ENCODE results near the gene PRKG1.
"Not testable (repeated sequence)": the region's sequence is repeated elsewhere in the genome, so short reads cannot be mapped to it uniquely, and the experiment has no call there.

Gene PRKG1

DNA sequence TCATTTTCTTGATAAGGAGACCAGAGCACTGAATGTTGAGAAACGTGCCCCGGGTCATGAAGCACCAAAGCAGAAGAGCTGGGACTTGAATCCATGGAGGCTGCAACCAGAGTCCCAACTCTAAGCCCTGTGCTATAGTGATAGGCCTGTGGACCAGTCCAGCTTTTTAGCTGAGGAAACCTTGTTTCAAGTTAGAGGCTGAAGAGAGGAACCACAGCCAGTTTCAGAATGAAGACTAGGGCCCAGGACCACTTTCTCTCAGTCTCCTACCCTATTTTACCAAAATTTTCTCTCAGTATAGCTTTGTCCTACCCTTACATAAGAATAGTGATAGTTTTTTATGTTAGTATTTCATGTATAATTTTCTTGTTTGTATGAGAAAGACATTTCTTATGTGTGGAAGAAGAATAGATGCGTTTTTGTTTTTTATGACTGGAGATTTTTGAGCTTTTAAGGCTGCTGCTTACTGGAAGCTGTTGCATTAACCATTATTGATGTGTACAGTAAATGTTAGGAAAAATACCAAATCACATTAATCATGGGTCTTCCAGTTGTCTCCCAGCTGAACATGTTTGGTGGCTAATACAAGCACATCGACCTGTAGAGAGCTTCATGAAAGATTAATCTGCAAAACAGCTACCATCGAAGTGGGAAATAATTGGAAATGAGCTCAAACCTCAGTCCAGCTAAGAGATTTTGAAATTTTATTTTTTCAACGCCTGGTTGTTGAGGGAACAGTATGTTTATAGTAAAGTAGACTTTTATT is 670.1 kb downstream of the PRKG1 start:
- no peak for DNase-seq (ENCODE audit: low read depth in 1 of 2, low spot score in 1 of 2)

DNA sequence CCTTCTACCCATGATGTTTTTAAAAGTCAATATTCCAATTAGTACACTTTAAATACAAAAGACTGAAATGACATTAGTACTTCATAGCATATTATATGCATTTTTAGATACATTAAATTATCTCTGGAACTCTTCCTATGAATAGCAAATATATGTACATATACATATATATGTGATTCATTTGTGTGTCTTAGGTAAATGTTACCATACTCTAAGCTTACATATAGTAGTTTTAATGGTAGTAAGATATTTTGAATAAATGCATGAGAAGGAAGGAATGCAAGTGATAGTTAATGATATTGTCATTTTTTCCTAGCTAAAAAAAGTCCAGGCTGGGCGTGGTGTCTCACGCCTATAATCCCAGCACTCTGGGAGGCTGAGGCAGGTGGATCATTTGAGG is 671.1 kb downstream of the PRKG1 start:
- DNase-seq (ENCODE audit: low read depth in 1 of 2, low spot score in 1 of 2), result no peak

DNA sequence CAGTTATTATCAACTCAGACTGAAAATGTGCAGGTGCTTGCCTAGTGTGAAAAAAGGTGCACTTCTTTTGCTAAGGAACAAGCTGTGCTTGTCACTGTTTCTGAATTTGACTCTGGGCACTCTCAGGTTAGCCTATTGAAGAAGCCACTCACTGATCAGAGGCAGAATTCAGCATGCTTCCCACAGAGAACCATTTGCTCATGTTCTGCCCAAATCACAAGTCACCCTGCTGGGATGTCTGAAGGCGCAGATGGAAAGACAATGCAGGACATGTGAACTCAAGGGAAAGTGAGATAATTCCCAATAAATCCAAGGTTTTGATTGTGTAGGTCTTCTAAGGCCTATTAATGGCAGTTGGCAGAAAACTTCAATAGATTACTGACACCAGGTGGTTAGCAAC is 672.9 kb downstream of the PRKG1 start:
- DNase-seq (ENCODE audit: low read depth in 1 of 2, low spot score in 1 of 2), result no peak

DNA sequence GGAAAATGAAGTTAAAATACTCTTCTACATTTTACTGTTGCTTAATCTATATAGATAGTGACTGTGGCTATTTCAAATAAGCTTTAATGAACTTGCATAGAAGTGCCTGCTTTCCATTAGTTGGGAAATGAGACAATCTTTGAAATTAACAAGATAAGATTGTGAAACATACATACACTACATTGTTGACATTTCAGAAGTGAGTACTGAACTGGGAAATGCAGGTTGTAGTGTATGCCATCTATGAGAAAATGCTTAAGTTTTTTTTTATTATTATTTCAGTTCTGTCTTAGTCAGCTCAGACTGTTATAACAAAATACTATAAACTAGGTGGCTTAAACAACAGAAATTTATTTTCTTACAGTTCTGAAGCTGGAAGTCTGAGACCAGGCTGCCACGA is 674.7 kb downstream of the PRKG1 start:
- no peak for DNase-seq (ENCODE audit: low read depth in 1 of 2, low spot score in 1 of 2)

- DNase-seq (ENCODE audit: low read depth in 1 of 2, low spot score in 1 of 2), result no peak
These were observed 684.1 kb downstream of the PRKG1 start for GRCh38 chr10:51758366-51758765.

- DNase-seq (ENCODE audit: low read depth in 1 of 2, low spot score in 1 of 2), result not testable (repeated sequence)
These were observed 684.6 kb downstream of the PRKG1 start for GRCh38 chr10:51758838-51759237.

DNA sequence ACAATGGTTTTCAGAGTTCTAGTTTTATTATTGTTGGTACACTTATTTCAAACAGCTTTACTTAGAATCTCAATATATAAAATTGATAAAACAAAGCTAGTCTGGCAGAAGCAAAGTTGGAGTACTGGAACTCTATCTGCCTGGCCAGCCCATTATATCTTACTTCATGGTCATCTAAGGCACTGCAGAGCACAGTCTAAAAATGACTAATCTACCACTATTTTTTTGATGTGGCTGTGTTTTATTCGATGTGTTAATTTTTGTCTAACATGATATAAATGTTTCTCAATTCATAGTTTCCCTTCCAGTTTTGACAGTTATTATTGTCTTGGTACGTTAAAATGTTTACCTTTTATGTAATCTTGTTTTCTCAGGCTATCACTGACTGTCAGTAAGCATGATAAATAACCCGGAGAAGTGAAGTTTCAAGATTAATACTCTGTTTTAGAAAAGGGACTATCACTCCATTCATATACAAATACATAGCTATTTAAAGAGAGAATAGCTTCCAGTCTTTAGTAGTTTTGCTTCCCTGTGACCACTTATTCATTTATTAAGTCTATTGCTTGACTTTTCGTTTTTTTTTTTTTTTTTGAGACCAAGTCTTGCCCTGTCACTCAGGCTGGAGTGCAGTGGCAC is 685.7 kb downstream of the PRKG1 start:
- no peak for DNase-seq (ENCODE audit: low read depth in 1 of 2, low spot score in 1 of 2)

DNA sequence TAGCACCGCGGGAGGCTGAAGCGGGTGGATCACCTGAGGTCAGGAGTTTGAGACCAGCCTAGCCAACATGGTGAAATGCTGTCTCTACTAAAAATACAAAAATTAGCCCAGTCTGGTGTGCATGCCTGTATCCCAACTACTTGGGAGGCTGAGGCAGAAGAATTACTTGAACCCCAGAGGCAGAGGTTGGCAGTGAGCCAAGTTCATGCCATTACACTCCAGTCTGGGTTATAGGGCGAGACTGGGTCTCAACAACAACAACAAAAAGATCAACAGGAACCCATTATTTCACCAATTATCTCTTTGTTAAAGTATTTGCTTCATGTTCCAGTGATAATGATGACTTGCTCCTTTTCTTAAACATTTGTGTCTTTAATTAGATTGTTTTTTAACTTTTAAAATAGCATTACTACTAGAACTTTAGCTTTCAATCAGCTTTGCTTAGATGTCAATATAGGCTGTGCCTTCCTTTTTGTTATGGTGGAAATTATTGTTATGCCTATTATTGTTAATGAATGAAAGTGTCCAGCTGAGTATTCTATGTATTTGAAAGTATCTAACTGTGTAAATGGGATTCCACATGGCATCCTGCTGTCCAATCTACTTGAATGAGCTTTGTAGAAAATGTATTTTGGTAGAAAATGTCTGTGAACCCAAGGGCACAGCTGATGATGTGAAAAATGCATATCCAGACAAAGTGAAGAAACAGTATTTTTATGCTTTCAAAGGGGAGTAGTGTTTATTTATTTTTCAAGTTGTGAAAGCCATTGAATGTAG is 686.8 kb downstream of the PRKG1 start:
- DNase-seq (ENCODE audit: low read depth in 1 of 2, low spot score in 1 of 2), result no peak

DNA sequence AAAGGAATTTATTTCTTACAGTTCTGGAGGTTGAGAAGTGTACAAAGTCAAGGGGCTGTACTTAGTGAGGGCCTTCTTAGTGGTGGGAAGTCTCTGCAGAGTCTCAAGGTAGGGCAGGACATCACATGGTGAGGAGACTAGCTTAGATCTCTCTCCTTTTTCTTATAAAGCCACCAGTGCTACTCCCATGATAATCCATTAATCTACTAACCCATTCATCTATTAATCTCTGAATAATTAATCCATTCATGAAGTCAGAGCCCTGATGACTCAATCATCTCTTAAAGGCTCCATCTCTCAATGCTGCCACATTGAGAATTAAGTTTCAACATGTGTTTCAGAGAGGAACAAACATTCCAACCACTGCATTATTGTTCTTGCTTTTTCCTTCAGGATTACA is 689.5 kb downstream of the PRKG1 start:
- DNase-seq (ENCODE audit: low read depth in 1 of 2, low spot score in 1 of 2), result no peak

DNA sequence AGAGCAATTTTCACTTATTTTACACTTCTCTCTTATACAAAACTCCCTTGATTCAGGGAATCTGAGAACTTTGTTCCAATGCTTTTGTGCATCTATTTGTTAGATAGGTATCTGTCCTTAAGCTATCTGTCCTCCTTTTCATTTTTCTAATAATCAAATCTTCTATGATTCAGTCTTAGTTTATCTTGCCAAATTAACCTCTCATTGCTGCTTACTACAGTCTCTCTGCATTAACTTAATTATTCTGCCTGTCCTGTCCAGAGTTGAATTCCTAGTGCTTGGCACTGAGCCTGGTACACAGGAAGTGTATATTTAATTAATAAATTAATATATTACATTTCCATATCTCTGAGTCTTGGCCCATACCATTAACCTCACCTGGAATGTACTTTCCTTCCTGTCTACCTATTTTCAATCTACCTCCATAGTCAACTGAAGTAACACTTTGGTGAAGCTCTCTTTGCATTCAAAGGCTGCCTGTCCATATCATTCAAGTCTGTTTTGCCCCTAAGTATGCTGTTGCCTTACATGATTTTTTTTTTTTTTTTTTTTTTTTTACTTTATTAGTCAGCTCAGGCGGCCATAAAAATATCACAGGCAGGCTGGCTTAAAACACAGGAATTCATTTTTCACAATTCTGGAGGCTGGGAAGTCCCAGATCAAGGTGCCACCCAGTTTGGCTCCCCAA is 691.1 kb downstream of the PRKG1 start:
- DNase-seq (ENCODE audit: low read depth in 1 of 2, low spot score in 1 of 2), result no peak

DNA sequence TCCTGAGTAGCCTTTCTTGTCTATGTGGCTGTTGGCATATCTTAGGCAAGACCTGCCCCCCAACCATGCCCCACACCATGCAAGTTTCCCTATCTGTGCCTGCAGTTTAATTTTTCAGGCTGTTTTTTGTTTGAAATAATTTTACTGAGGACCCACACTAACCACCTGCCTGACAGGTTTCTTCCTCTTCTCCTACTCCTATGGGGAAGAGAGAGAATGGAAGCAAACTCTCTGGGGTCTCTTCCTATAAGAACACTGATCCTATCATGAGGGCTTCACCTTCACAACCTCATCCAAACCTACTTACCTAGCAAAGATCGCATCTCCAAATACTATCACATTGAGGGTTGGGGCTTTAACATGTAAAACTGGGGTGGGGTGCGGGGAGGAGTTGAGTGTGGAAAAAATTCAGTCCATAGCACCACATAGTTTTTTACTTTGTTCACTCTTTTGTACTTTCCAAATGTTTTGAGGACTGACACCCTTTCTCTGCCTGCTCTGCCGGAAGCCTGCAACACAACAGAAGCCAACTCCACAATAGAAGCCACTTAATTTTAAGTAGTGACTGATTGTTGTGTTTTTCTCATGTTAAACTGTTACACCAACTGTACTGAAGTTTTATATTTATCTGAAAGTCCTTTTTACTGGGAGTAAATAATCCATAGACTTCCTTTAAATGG is 692.3 kb downstream of the PRKG1 start:
- DNase-seq (ENCODE audit: low read depth in 1 of 2, low spot score in 1 of 2), result no peak

GRCh38 chr10:51767103-51767763 is 692.9 kb downstream of the PRKG1 start:
- DNase-seq (ENCODE audit: low read depth in 1 of 2, low spot score in 1 of 2), result no peak

GRCh38 chr10:51768886-51769465 is 694.7 kb downstream of the PRKG1 start:
- DNase-seq (ENCODE audit: low read depth in 1 of 2, low spot score in 1 of 2), result no peak

DNA sequence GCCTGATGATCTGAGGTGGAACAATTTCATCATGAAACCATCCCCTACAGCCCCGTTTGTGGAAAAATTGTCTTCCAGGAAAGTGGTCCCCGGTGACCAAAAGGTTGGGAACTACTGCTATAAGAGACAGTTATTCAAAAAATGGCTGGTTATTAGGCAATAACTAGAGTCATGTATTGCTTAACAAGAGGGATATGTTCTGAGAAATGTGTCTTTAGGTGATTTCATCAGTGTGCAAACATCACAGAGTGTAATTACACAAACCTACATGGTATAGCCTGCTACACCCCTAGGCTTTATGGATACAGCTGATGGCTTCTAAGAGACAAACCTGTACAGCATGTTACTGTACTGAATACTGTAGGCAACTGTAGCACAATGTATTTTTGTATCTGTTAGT is 696.4 kb downstream of the PRKG1 start:
- no peak for DNase-seq (ENCODE audit: low read depth in 1 of 2, low spot score in 1 of 2)

- no peak for DNase-seq (ENCODE audit: low read depth in 1 of 2, low spot score in 1 of 2)
These were observed 698.1 kb downstream of the PRKG1 start for GRCh38 chr10:51772387-51772786.

GRCh38 chr10:51773681-51774080 is 699.4 kb downstream of the PRKG1 start:
- no peak for DNase-seq (ENCODE audit: low read depth in 1 of 2, low spot score in 1 of 2)

- DNase-seq (ENCODE audit: low read depth in 1 of 2, low spot score in 1 of 2), result no peak
These were observed 709.7 kb downstream of the PRKG1 start for GRCh38 chr10:51783941-51784340.

DNA sequence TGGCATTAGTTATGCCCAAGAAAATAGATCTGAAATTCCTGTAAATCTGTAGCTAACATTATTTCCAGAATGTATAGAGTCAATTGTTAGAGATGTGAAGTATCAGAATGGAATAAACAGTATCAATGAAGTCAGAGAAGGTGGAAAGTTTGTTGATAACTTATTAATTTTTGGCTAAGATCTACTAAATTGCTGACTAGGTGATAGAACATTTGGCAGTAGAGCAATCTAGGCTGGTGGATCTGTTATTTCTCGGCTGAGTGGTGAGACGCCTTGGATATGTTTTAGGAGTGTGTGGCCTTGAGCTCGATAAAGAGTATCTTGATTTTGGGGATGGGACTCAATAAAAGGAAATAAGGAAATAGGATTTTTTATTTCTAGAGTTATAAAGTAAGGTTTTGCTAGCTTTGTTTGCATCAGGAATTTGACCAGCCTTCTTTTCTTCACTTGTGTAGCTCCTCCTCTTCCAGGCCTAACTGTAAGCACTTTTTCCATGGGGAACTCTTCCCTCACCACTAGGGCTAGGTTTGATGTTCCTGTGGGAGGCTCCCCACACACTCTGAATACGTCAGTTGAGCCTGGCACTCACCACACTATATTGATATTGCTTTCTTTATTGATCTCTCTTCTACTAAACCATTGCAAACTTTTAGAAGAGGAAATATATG is 711.9 kb downstream of the PRKG1 start:
- DNase-seq (ENCODE audit: low read depth in 1 of 2, low spot score in 1 of 2), result no peak

GRCh38 chr10:51786684-51787035 is 712.4 kb downstream of the PRKG1 start:
- no peak for DNase-seq (ENCODE audit: low read depth in 1 of 2, low spot score in 1 of 2)

GRCh38 chr10:51788273-51788672 is 714.0 kb downstream of the PRKG1 start:
- no peak for DNase-seq (ENCODE audit: low read depth in 1 of 2, low spot score in 1 of 2)

All from activated T-helper 1 cell treated with anti-CD3 and anti-CD28 coated beads, Interleukin-2, amount 50 U/mL, for 16 hours (primary cell).